NCI-H460 (cell line): ENCODE data around the gene FLII. TPM values are rescaled to one million over a fixed set of nuclear protein-coding genes. Genes with fewer than 3 reads are reported as not detected.
"Not testable (repeated sequence)": the region's sequence is repeated elsewhere in the genome, so short reads cannot be mapped to it uniquely, and the experiment has no call there.

ENCODE experiments used
- DNase-seq: peaks from one replicate; pipeline ENCODE4 v3.0.0-alpha.2; 2016; ENCODE audit warnings: low read depth; ENCODE audit errors: extremely low read depth
- polyA plus RNA-seq: library from polyadenylated mRNA; depleted of rRNA; stranded (reverse); fragments of >200 nt; gene quantifications from 2 replicates; pipeline ENCODE4 v1.2.3, GENCODE V29; 2014; cell fraction: nucleus; rRNA removed
- total RNA-seq: library from RNA; depleted of rRNA; stranded (reverse); fragments of >200 nt; shearing (Covaris generic); gene quantifications from 2 replicates; pipeline ENCODE4 v1.2.3, GENCODE V29; 2014; rRNA removed

FLII gene
- total RNA-seq = 175 and 179 TPM in 2 replicates
- polyA plus RNA-seq = 162 and 221 TPM in 2 replicates

DNA sequence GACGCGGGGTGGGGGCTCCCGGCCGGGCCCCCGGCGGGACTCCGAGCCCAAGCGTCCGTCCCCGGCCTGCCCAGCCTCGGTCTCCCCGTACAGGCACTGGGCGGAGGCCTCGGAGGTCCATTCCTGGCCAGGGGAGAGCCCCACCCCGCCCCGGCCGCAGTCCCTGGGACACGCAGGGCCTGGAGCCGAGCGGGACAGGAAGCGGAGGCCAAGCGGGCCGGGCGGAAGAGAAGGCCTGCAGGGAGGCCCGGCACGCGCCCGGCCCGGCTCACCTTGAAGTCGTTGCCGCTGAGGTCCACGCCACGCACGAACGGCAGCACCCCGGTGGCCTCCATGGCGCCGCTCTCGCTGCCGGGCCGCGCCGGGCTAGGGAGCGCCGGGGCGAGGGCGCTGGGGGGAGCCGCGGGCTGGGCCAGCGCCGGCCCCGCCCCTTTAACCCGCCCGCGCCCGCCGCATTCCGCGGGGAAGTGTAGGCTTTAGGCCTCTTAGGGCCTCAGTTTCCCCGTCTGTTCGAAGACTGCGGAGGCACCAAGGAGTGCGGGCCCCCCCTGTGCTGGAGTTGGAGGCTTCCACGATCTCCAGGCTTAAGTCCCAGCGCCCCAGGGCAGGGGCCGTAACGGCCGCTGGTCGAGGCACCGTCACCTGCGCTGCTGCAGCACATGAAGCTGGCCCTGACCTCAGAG, at the start of gene FLII:
TSS of gene FLII (minus strand) at position 383 of the 683 bp plus-strand sequence. CDS start at position 335, 48 bp downstream.
- DNase-seq = peak; percentile 30

DNA sequence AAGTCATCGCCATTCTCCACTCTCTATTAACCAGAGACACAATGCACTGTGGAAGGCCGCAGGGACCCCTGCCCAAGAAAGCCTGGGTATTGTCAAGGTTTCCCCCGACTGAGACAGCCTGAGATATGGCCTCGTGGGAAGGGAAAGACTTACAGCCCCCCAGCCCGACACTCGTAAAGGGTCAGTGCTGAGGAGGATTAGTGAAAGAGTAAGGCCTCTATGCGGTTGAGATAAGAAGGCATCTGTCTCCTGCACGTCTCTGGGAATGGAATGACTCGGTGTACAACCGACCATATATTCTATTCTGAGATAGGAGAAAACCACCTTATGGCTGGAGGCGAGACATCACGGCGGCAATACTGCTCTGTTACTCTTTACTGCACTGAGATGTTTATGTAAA, 44.7 kb upstream of the FLII start:
- not testable (repeated sequence) for DNase-seq

- no peak for DNase-seq
Measured at GRCh38 chr17:18300725-18301480, 42.4 kb upstream of the FLII start.

GRCh38 chr17:18298061-18298460, 39.5 kb upstream of the FLII start:
- not testable (repeated sequence) for DNase-seq

GRCh38 chr17:18291718-18292540, 33.4 kb upstream of the FLII start:
- no peak for DNase-seq

- no peak for DNase-seq
Measured at GRCh38 chr17:18285296-18285695, 26.8 kb upstream of the FLII start.

- DNase-seq = no peak
Measured at GRCh38 chr17:18281788-18282187, 23.2 kb upstream of the FLII start.

- no peak for DNase-seq
Measured at GRCh38 chr17:18280766-18281371, 22.3 kb upstream of the FLII start.

- no peak for DNase-seq
Measured at GRCh38 chr17:18280249-18280648, 21.7 kb upstream of the FLII start.

DNA sequence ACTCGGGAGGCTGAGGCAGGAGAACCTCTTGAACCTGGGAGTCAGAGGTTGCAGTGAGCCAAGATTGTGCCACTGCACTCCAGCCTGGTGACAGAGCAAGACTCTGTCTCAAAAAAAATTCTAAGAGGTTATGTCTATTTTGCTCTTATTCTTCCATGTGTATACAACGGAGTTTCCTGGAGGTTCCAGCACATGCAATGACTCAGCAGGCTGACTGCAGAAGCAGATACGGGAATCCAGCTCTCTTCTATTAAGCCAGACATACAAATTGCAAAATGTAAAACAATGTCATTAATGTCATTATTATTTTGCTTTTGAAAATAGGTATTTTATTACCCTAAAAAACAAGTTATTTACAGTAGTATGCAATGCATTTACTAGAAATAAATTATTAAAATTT, 20.3 kb upstream of the FLII start:
- no peak for DNase-seq

- no peak for DNase-seq
Measured at GRCh38 chr17:18277076-18277475, 18.5 kb upstream of the FLII start.

DNA sequence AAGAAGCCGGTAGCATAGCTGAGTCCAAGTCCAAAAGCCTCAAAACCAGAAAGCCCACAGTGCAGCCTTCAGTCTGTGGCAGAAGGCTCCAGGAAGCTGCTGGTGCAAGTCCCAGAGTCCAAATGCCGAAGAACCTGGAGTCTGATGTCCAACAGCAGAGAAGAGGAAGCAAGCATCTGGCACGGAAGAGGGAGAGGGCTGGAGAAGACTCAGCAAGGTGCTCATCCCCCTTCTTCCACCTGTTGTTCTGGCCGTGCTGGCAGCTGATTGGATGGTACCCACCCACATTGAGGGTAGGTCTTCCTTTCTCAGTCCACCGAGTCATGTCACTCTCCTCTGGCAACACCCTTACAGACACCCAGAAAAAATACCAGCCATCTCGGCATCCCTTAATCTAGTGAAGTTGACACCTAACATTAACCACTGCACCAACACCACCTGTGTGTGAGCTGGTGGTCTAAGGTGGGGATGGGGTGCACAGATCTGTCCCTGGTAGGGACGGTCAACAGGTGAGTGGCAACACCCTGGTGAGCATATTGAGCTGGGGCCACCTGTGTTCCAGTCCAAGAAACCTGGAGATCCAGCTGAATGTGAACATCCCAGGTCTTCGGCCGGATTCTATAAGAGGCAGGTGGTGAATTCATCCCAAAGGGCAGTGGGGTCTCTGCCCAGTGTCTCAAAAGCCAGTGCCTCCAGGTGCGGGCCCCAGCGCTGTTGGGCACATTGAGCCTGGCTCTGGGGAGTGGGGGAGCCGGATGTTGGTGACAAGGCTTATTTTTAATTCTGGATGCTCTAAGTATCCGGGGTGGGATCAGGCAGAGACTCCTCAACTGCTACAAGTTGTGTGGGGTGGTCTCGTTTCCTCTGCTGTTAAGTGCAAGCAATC, 11.8 kb upstream of the FLII start:
- DNase-seq = no peak

- DNase-seq = no peak
Measured at GRCh38 chr17:18267927-18268711, 9.6 kb upstream of the FLII start.

GRCh38 chr17:18267366-18267765, 8.8 kb upstream of the FLII start:
- no peak for DNase-seq

- no peak for DNase-seq
Measured at GRCh38 chr17:18263885-18264682, 5.5 kb upstream of the FLII start.

DNA sequence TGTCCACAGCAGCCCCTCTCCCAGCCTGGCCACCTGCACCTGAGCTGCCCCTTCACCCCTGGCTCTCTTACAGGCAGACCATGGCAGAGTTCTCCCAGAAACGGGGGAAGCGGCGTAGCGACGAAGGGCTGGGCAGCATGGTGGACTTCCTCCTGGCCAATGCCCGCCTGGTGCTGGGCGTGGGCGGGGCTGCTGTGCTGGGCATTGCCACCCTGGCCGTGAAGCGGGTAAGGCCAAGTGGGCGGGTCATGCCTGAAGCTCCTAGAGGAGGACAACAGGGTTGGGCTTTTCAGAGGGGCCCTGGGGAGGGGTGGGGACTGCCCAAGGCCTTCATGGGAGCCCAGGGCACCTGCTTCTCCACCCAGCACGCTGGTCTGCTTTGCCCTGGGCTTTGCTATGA, 4.1 kb upstream of the FLII start:
- DNase-seq = no peak

DNA sequence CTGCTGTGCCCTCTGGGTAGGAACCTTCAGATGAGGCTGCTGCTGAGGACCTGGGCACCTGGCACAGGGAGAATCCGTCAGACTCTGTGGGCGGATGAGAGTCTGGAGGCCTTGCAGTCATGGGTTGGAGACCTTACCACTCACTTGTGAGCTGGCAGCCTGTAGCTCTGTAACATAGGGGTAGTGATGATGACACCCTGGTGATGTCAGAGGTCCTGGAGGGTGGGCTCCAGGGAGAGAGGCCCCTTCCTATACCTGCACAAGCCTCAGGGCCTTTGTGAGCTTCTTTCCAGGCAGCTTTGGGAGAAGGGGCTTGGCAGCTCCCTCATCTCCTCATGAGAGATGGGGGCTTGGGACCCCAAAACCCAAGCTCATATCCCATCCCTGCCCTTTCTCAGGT, 3.6 kb upstream of the FLII start:
- no peak for DNase-seq

GRCh38 chr17:18261659-18262058, 3.1 kb upstream of the FLII start:
- DNase-seq = no peak
